NCI-H2107 (cell line): Measurements from ENCODE around the gene LRIT1.

Experiments used
- DNase-seq: peaks from one replicate; lab custom pipeline; 2025; lab: John Stamatoyannopoulos, UW

The LRIT1 gene

GRCh38 chr10:84254552-84255478 is 13.5 kb upstream of the LRIT1 start:
- no peak for DNase-seq

DNA sequence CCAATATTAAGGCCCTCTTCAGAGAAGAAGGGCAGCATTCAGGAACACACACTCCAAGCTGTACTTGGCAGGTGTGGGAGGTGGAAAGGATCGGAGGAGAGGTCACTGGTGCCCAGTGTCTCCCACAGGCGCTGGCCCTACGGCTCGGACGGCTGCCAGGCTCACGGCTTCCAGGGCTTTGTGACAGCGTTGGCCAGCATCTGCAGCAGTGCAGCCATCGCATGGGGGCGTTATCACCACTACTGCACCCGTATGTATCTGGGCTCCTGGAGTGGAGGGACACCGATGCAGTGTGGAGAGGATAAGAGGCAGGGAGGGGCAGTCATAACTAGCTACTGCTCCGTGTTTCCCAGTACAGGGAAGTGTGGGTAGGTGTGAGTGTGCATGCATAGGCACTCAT is 7.4 kb upstream of the LRIT1 start:
- no peak for DNase-seq

- no peak for DNase-seq
Measured at GRCh38 chr10:84247496-84247895, 6.2 kb upstream of the LRIT1 start.

GRCh38 chr10:84244651-84245270 is 3.4 kb upstream of the LRIT1 start, which contains the start of gene RGR:
TSS of gene RGR (plus strand) at chr10:84245053. CDS start at chr10:84245091, 38 bp downstream.
- DNase-seq = no peak

DNA sequence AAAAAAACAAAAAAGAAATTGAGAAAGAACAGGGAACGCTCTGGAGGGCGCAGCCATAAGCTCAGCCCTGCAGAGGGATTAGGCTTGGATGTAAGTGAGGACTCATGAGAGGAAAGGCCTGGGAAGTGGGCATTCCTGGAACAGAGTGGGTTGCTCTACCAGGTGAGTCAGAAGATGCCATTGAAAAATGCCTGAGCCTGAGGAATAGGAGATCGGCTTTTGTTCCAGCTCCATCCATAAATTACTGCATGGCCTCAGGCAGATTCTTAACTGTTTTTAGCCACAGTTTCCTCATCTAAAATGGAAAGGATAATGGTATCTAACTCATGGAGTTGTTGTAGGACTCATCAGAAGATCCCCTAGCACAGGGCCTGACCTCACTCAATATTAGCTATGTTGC is 2.4 kb upstream of the LRIT1 start:
- no peak for DNase-seq

DNA sequence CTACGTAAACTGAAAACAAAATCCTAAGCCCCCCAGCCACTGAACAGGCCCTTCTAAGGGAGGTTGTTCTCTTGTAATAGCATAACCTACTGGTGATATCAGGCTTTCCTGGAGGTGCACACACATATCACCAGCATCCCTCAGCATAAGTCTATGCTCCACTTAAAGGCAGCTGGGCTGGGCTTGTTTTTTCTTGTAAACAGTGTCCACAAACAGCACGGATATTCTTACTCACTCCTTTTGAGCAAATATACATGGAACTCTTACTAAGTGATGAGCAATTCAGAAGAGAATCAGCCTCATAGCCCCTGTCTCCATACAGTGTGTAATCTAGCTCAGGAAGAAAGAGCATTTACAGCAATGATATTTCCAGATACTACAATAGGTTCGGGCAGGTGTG is 2.4 kb downstream of the LRIT1 start:
- no peak for DNase-seq

- no peak for DNase-seq
Measured at GRCh38 chr10:84237199-84238051, 3.9 kb downstream of the LRIT1 start.

DNA sequence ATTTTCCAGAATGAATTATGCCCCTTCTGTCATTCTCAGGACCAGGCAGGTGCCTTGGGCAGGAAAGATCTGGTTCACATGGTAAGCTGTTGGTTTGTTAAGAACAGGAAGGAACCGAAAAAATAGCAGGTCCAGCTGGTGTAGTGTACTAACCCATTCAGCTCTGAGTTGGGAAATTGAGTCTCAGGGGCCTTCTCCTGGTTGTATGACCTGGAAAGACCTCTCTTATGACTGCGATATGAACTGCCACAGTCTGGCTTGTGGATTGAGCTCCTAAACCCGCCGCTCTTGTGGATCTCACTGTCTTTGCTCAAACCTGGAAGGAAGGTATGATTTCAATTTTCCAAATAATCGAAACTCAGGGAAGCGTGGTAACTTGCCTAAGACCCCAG is 4.5 kb downstream of the LRIT1 start:
- DNase-seq = no peak

- no peak for DNase-seq
Measured at GRCh38 chr10:84235096-84235495, 6.2 kb downstream of the LRIT1 start.

DNA sequence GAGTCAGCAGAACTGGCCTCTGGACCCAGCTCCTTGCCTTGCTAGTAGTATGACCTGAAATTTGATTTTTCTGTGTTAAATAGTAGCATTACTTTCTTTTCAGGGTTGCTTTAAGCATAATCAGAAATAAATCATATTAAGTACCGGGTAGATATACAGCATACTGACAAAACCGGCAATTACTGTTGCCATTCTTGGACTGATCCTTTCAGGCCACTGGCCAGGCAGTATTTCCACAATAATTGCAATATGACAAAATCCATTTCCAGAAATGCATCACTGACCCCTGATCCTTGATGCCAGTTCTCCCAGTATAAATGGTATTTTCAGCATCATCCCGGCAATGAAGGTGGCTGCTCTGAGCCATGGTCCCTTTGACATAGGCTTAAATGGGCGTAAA is 6.9 kb downstream of the LRIT1 start:
- no peak for DNase-seq

- no peak for DNase-seq
Measured at GRCh38 chr10:84233940-84234339, 7.4 kb downstream of the LRIT1 start.

- no peak for DNase-seq
Measured at GRCh38 chr10:84232376-84232775, 9.0 kb downstream of the LRIT1 start.

GRCh38 chr10:84230359-84230758 is 11.0 kb downstream of the LRIT1 start:
- no peak for DNase-seq

GRCh38 chr10:84227810-84228209 is 13.5 kb downstream of the LRIT1 start:
- no peak for DNase-seq

DNA sequence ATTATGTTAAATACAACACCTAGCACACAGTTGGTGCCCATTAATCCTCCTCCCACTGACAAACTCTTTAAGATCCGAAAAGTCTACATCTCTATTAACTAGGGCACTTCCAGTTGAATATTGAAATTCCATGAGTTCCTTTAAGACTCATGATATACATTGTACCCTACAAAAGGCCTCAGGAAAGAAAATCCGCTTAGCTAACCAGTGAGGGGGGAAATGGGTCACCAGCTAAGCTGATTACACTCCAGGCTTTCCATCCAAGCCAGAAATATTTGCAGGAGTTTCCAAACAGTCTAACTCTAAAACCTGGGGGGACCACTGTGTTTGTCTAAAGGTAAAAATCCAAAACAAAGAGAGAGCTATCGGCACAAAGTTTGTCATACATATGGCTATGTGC is 14.7 kb downstream of the LRIT1 start:
- no peak for DNase-seq

- no peak for DNase-seq
Measured at GRCh38 chr10:84225427-84226173, 15.7 kb downstream of the LRIT1 start, which contains the start of gene LRIT2. TSS of gene LRIT2 (minus strand) at chr10:84225544. CDS start at chr10:84225520, 24 bp downstream.

DNA sequence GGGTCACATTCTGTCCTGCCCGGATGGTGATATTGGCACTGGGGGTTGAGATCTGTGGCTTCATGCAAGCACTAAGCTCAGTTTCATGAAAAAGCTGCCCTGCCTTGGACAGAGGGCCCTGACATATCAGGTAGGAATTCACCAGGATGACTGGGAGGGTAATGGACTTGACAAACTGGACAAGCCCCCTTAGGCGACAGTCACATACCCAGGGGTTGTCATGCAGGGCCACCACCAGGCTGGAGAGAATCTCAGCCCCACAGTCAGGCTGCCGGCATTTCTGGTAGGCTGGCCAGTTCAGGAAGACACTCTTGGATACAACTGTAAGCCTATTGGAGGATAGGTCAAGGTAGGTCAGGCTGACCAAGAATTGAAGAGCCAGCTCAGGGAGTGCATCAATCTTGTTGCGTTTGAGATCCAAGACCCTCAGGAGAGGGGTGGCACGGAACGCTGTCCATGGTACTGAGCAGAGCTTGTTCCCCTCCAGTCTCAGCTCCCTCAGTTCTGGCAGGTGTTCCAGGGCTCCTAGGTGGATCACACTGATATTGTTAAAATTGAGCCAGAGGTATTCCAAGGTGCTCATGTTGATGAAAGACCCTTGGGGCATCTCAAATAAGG is 16.8 kb downstream of the LRIT1 start:
- no peak for DNase-seq

- DNase-seq = no peak
Measured at GRCh38 chr10:84221916-84222315, 19.4 kb downstream of the LRIT1 start.

GRCh38 chr10:84217746-84218145 is 23.6 kb downstream of the LRIT1 start:
- no peak for DNase-seq

DNA sequence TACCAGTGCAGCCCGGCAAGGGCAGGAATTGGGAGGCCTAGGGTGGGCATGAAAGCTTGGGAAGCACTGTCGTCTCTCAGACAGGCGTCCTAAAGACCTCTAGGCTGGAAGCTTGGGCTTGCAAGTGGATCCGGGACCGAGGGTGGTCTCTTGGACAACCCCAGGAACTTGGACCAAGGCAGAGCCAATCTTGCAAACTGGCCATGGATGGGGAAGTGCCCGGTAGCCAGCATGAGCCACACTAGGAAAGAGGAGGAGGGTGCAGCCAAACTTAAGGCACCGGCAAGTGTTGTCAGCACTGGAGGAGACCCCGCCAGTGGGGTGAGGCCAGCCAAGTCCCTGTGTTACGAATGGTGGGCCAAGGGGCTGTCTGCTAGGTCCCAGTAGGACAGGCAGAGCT is 24.5 kb downstream of the LRIT1 start:
- no peak for DNase-seq

DNA sequence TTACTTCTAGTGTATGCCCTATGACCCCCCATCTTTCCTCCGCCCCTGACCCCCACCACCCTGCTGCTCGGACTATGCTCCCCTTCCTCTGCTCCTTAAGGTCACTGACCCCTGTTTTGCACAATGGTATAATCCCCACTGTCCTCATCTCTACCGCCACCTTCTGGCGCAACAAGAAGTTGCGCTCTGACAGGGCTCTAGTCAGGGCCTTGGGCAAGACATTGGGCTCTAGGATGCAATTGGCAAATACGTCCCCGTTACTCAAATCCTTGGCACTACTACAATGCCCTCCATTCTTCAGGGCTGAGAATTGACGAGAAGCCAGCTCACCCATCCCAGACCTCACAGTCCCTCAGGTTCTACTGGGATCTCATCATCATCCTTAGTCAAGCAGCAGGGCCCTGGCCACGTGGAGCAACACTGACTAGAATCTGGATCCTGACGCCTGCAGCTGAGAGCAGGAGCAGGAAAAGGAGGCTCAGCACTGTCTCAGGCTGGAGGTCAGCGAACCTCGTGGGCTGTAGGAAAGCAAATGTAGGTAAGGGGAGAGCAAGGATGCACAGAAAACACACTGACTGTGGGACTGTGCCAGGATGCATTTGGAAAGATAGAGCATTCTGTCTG is 26.6 kb downstream of the LRIT1 start:
- no peak for DNase-seq
